ENCODE results near the gene RFWD3.
"Not testable (repeated sequence)": the region's sequence is repeated elsewhere in the genome, so short reads cannot be mapped to it uniquely, and the experiment has no call there.

RFWD3 gene

DNA sequence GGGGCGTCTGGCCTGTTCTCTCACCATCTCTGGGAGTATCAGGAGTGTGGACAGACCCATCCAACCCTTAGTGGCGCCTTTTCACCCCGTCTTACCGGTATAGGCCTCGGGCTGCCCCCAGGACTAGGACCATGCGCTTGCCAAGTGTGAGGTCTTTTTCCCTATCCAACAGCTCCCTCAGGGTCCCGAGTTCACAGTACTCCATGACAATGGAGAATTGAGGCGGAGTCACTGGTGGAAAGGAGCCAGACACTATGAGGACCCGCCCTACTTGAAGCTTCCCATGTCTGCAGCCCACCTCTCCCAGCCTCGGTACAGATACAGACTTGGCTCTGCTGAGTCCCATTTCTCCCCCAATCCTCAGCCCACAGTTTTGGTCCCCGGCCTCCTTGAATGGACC lies 15.9 kb upstream of the RFWD3 start:
- Mint-ChIP-seq H3K36me3 (ENCODE audit: low read depth) (peaks cover 56% of the 10 kb centered on the region), H3K9me3 (no peaks in the 10 kb centered on the region), H3K4me1 (ENCODE audit: low read depth) (peaks cover 4% of the 10 kb centered on the region), H3K4me3 (no peak overlapping the region), H3K27ac (peak overlapping the region; percentile 58), H3K27me3 (no peaks in the 10 kb centered on the region)

DNA sequence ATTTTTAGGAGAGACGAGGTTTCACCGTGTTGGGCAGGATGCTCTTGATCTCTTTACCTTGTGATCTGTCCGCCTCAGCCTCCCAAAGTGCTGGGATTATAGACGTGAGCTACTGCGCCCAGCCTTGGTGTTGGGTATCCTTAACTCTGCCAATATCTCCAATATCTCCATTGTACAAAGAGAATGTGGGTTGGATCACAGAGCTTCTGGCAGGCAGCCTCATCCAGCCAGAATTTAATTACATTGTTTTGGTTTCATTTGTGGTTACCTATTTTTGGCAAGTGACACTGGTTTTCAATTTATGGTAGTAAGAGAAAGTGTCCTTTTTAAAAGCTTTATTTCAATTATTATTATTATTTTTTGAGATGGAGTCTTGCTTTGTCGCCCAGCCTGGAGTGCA lies 14.0 kb upstream of the RFWD3 start:
- H3K27ac Mint-ChIP-seq, result no peak overlapping the region
- H3K9me3 Mint-ChIP-seq, result no peaks in the 10 kb centered on the region
- H3K4me1 Mint-ChIP-seq (ENCODE audit: low read depth), result peaks cover 4% of the 10 kb centered on the region
- no peak overlapping the region for H3K4me3 Mint-ChIP-seq
- H3K27me3 Mint-ChIP-seq, result no peaks in the 10 kb centered on the region
- peaks cover 53% of the 10 kb centered on the region for H3K36me3 Mint-ChIP-seq (ENCODE audit: low read depth)

- H3K4me3 Mint-ChIP-seq, result no peak overlapping the region
- peaks cover 53% of the 10 kb centered on the region for H3K36me3 Mint-ChIP-seq (ENCODE audit: low read depth)
Measured at GRCh38 chr16:74679983-74680382, 13.3 kb upstream of the RFWD3 start.

GRCh38 chr16:74677868-74678267 lies 11.2 kb upstream of the RFWD3 start:
- no peaks in the 10 kb centered on the region for H3K9me3 Mint-ChIP-seq
- no peaks in the 10 kb centered on the region for H3K27me3 Mint-ChIP-seq
- no peak overlapping the region for H3K4me3 Mint-ChIP-seq
- no peak overlapping the region for H3K27ac Mint-ChIP-seq
- no peaks in the 10 kb centered on the region for H3K4me1 Mint-ChIP-seq (ENCODE audit: low read depth)
- H3K36me3 Mint-ChIP-seq (ENCODE audit: low read depth), result peaks cover 57% of the 10 kb centered on the region

More at GRCh38 chr16:74679983-74680382, 13.3 kb upstream of the RFWD3 start:
- Mint-ChIP-seq H3K4me1 (ENCODE audit: low read depth) (peaks cover 4% of the 10 kb centered on the region), H3K27me3 (no peaks in the 10 kb centered on the region), H3K27ac (no peak overlapping the region), H3K9me3 (no peaks in the 10 kb centered on the region)

DNA sequence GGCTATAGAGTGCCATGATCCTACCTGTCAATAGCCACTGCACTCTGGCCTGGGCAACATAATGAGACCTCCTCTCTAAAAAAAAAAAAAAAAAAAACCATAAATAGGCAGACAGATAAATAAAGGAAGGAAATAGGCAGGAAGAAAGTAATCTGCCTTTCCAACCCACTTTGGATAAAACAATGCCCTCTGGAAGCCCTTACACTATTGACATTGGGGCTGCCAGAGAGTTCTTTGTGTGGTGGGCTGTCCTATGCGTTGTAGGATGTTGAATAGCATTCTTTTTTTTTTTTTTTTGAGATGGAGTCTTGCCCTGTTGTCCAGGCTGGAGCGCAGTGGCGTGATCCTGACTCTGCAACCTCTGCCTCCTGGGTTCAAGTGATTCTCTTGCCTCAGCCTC lies 7.2 kb upstream of the RFWD3 start:
- Mint-ChIP-seq H3K27ac (no peak overlapping the region), H3K36me3 (ENCODE audit: low read depth) (peaks cover 51% of the 10 kb centered on the region), H3K9me3 (no peaks in the 10 kb centered on the region), H3K4me1 (ENCODE audit: low read depth) (no peaks in the 10 kb centered on the region), H3K27me3 (no peaks in the 10 kb centered on the region), H3K4me3 (no peak overlapping the region)

- H3K4me3 Mint-ChIP-seq, H3K27ac Mint-ChIP-seq, H3K9me3 Mint-ChIP-seq, H3K27me3 Mint-ChIP-seq: not testable (repeated sequence)
- H3K36me3 Mint-ChIP-seq (ENCODE audit: low read depth), result peaks cover 36% of the 10 kb centered on the region
- peaks cover 32% of the 10 kb centered on the region for H3K4me1 Mint-ChIP-seq (ENCODE audit: low read depth)
Measured at GRCh38 chr16:74668877-74669276, 2.2 kb upstream of the RFWD3 start.

GRCh38 chr16:74667255-74667700 lies 601 bp upstream of the RFWD3 start:
- H3K27me3 Mint-ChIP-seq, result no peaks in the 10 kb centered on the region
- peak overlapping the region; percentile 96 for H3K27ac Mint-ChIP-seq
- H3K4me1 Mint-ChIP-seq (ENCODE audit: low read depth), result peaks cover 48% of the 10 kb centered on the region
- H3K9me3 Mint-ChIP-seq, result no peaks in the 10 kb centered on the region
- H3K36me3 Mint-ChIP-seq (ENCODE audit: low read depth), result peaks cover 40% of the 10 kb centered on the region
- H3K4me3 Mint-ChIP-seq, result peak overlapping the region; percentile 87

- Mint-ChIP-seq H3K27ac (peak overlapping the region; percentile 90), H3K4me1 (ENCODE audit: low read depth) (peaks cover 59% of the 10 kb centered on the region), H3K4me3 (peak overlapping the region; percentile 87), H3K36me3 (ENCODE audit: low read depth) (peaks cover 40% of the 10 kb centered on the region), H3K9me3 (no peaks in the 10 kb centered on the region), H3K27me3 (no peaks in the 10 kb centered on the region)
Measured at GRCh38 chr16:74666010-74666421, 661 bp downstream of the RFWD3 start.

- Mint-ChIP-seq H3K9me3 (no peaks in the 10 kb centered on the region), H3K4me3 (peak overlapping the region; percentile 35), H3K4me1 (ENCODE audit: low read depth) (peaks cover 90% of the 10 kb centered on the region), H3K36me3 (ENCODE audit: low read depth) (peaks cover 85% of the 10 kb centered on the region), H3K27ac (no peak overlapping the region), H3K27me3 (no peaks in the 10 kb centered on the region)
Measured at GRCh38 chr16:74661064-74661463, 5.6 kb downstream of the RFWD3 start.

- no peak overlapping the region for H3K4me3 Mint-ChIP-seq
- peaks cover 91% of the 10 kb centered on the region for H3K36me3 Mint-ChIP-seq (ENCODE audit: low read depth)
- H3K27me3 Mint-ChIP-seq, result no peaks in the 10 kb centered on the region
- H3K27ac Mint-ChIP-seq, result no peak overlapping the region
- peaks cover 95% of the 10 kb centered on the region for H3K4me1 Mint-ChIP-seq (ENCODE audit: low read depth)
- no peaks in the 10 kb centered on the region for H3K9me3 Mint-ChIP-seq
Measured at GRCh38 chr16:74660383-74660782, 6.3 kb downstream of the RFWD3 start.

- H3K9me3 Mint-ChIP-seq, result no peaks in the 10 kb centered on the region
- H3K36me3 Mint-ChIP-seq (ENCODE audit: low read depth), result peaks cover 89% of the 10 kb centered on the region
- peak overlapping the region; percentile 31 for H3K27ac Mint-ChIP-seq
- peaks cover 94% of the 10 kb centered on the region for H3K4me1 Mint-ChIP-seq (ENCODE audit: low read depth)
- no peaks in the 10 kb centered on the region for H3K27me3 Mint-ChIP-seq
- H3K4me3 Mint-ChIP-seq, result peak overlapping the region; percentile 39
Measured at GRCh38 chr16:74659041-74659440, 7.6 kb downstream of the RFWD3 start.

- Mint-ChIP-seq H3K27me3 (no peaks in the 10 kb centered on the region), H3K27ac (peak overlapping the region; percentile 45), H3K4me1 (ENCODE audit: low read depth) (peaks cover 87% of the 10 kb centered on the region), H3K9me3 (no peaks in the 10 kb centered on the region), H3K36me3 (ENCODE audit: low read depth) (peaks cover 86% of the 10 kb centered on the region), H3K4me3 (peak overlapping the region; percentile 47)
Measured at GRCh38 chr16:74657870-74658642, 8.6 kb downstream of the RFWD3 start.

- Mint-ChIP-seq H3K4me3 (no peak overlapping the region), H3K9me3 (no peaks in the 10 kb centered on the region), H3K27me3 (no peaks in the 10 kb centered on the region), H3K4me1 (ENCODE audit: low read depth) (peaks cover 58% of the 10 kb centered on the region), H3K27ac (no peak overlapping the region), H3K36me3 (ENCODE audit: low read depth) (peaks cover 76% of the 10 kb centered on the region)
Measured at GRCh38 chr16:74654536-74655050, 12.1 kb downstream of the RFWD3 start.

DNA sequence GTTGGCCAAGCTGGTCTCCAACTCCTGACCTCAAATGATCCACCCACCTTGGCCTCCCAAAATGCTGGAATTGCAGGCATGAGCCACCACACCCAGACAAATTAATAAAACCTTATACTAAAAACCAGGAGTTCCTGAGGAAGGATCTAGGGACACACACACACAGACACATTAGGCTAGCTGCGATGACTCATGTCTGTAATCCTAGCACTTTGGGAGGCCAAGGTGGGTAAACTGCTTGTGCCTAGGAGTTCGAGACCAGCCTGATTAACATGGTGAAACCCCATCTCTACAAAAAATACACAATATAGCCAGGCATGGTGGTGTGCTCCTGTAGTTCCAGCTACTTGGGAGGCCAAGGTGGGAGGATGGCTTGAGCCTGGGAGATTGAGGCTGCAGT lies 13.8 kb downstream of the RFWD3 start:
- H3K4me1 Mint-ChIP-seq (ENCODE audit: low read depth), result peaks cover 41% of the 10 kb centered on the region
- peaks cover 75% of the 10 kb centered on the region for H3K36me3 Mint-ChIP-seq (ENCODE audit: low read depth)
- H3K4me3 Mint-ChIP-seq, H3K9me3 Mint-ChIP-seq, H3K27me3 Mint-ChIP-seq, H3K27ac Mint-ChIP-seq: not testable (repeated sequence)

DNA sequence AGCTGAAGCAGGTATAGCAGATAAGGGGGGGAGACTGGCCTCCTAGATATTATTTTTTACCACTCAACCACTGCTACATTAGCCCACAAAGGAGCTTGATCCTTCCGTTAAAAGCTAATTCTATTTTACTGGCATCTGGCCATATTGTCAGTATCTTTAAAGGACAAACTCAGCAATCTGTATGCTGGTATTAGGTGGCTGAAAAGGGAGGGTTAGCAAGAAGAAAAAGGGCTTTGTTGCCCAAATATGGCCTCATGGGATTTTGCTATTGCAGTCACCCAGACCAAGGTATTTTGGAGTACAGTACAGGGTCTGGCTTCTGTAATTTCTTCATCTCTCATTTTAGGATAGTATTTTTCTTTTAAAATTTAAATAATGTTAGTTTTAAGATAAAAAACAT lies 14.4 kb downstream of the RFWD3 start:
- Mint-ChIP-seq H3K27me3 (no peaks in the 10 kb centered on the region), H3K36me3 (ENCODE audit: low read depth) (peaks cover 72% of the 10 kb centered on the region), H3K9me3 (no peaks in the 10 kb centered on the region), H3K4me1 (ENCODE audit: low read depth) (peaks cover 35% of the 10 kb centered on the region), H3K4me3 (no peak overlapping the region), H3K27ac (no peak overlapping the region)

- Mint-ChIP-seq H3K36me3 (ENCODE audit: low read depth) (peaks cover 72% of the 10 kb centered on the region), H3K4me1 (ENCODE audit: low read depth) (peaks cover 31% of the 10 kb centered on the region), H3K9me3 (no peaks in the 10 kb centered on the region), H3K4me3 (no peak overlapping the region), H3K27ac (no peak overlapping the region), H3K27me3 (no peaks in the 10 kb centered on the region)
Measured at GRCh38 chr16:74651841-74652240, 14.8 kb downstream of the RFWD3 start.

Data from stimulated activated naive CD8-positive, alpha-beta T cell treated with anti-CD3 and anti-CD28 coated beads, Interleukin-15, Interleukin-2, amounts not matched to agents 100 ng/mL and 50 ng/mL, for 24 hours (primary cell).